NCI-H748 (cell line): ENCODE measurements around the gene WASF3.

ENCODE experiments used
- DNase-seq: peaks from one replicate; lab custom pipeline; 2025; ENCODE audit not compliant: unreplicated experiment; lab: John Stamatoyannopoulos, UW

The WASF3 gene

DNA sequence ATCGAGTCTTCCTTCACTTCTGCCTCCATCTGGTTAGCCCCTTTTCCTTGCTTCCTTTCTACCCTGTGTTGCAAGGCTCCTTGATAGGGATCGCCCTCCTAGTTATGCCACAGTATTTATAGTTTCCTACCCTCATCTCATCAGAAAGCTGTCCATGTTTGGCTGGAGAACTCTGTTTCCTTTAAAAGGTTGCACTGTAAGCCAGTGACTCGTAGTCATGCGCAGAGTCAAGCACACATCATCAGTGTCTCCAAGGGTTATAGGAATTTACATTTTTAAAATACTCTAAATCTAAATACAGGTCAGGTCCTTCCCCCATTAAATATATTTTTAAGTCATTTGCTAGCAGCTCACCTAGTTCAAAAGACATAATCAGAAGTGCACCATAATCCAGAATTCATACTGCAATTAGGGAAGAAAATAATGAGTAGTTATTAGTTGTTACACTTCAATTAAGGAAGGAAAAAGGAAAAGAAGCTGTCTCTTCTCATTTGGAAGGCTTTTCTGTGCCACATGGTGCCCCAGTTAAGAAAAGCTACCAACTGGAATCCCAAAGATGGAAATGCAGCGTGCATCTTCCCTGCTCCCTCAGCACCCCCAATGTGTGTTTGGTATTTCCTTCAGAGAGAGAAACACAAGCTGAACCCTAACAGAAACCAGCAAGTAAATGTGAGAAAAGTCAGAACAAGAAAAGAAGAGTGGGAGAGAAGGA lies 122.1 kb downstream of the WASF3 start:
- no peak for DNase-seq

GRCh38 chr13:26680123-26680450 lies 122.6 kb downstream of the WASF3 start:
- peak; percentile 62 for DNase-seq

- no peak for DNase-seq
Observed at GRCh38 chr13:26680572-26680971, 123.1 kb downstream of the WASF3 start.

DNA sequence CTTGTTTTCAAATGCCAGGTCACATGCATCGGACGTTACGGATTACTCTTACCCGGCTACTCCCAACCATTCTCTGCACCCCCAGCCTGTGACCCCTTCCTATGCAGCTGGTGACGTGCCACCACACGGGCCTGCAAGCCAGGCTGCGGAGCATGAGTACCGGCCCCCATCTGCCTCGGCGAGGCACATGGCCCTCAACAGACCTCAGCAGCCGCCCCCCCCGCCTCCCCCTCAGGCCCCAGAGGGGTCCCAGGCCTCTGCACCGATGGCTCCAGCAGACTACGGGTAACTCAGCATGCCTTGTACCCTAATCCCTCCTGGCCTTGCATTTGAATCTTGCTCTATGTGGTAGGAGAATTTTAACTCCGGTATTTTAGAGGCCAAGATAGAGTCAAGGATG lies 123.6 kb downstream of the WASF3 start:
- DNase-seq = no peak

GRCh38 chr13:26682606-26683005 lies 125.1 kb downstream of the WASF3 start:
- DNase-seq = no peak

- DNase-seq = no peak
Observed at GRCh38 chr13:26685606-26686005, 128.1 kb downstream of the WASF3 start.

DNA sequence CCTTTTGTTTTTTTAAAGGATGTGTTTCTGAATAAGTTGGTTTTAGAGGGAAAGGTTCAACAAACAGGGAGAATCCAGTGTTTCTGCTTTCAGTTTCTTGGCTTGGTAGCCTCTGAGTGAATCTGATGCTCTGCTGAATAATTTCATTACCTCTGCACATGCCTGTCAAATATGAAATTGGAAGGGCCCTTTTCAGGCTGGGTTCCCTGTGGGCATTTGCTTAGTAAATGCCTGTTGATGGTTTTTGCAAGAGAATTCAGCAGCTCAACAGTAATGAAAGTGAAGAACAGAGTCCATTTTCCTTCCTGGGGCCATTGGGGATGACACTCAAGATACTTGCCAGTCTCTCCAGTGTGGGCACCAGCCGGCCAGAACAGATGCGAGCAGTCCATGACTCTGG lies 128.8 kb downstream of the WASF3 start:
- DNase-seq = no peak

DNA sequence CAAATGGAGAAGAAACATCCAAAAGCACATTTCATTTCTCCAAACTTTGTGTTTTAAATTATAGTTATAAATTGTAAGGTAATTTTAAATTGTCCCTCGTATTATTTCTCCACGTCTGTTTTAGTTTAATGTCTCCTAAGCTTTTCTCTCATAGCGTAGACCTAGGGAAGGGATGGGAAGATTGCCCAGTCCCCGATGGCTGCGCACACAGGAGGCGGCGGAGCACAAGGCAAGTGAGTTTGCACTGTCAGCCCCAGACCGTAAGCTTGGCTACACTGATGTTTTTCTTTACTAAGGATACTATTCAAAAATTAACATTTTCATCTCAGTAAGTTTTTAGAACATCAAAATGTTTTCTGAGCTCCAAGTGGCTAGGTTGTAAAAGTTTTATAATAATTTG lies 130.8 kb downstream of the WASF3 start:
- DNase-seq = no peak

DNA sequence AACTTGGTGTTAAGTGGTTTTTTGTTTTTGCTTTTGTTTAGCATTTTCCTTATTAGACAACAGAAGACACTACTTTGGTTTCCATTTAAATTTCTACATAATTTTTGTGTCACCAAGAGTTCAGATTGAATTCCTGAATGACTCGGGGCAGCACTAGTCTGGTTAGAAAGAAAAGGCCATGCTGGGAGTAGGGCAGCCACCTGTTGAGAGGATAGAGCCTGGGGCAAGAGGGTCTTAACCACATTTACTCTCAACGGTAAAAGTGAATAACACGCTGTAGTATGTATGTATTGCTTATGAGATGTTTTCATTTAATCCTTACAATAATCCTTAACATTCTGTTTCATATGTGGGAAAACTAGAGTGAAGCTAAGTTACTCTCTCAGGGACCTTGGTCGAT lies 131.5 kb downstream of the WASF3 start:
- DNase-seq = no peak

- DNase-seq = no peak
Observed at GRCh38 chr13:26693749-26694463, 136.4 kb downstream of the WASF3 start.

DNA sequence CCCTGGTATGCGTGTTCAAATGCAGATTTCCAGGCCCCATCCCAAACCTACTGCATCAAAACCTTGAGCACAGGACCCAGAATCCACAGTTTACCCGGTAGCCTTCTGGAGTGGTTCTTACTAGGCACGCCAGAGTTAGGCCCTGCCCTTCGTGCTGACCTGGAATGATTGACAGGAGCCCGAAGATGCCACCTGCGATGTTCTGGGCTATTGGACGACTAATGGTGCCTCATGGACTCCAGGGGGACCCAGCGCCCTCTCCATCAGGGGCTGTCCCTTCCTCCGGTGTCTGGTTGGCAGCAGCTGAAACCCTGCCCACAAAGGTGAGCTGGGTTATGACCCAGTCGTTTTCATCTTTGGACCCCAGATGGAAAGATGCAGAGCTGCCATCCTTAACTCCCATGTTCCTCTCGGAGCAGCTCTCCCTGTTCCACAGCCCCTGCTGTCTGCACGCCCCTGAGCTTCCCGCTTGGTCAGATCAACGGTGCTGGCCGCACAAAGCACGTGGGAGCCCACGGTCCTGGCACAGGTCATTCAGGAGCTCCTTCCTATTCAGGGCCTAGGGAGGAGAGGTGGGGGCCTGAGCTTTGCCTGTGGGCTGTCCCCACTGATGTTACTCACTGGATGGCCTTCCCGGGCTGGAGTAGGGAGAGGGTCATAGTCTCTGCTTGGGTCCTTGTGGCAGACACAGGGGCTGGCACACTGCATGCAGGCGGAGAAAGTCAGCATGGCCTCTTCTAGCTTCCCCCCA lies 137.3 kb downstream of the WASF3 start:
- no peak for DNase-seq

GRCh38 chr13:26695360-26695705 lies 137.8 kb downstream of the WASF3 start:
- DNase-seq = no peak

- no peak for DNase-seq
Observed at GRCh38 chr13:26695891-26696311, 138.4 kb downstream of the WASF3 start.

DNA sequence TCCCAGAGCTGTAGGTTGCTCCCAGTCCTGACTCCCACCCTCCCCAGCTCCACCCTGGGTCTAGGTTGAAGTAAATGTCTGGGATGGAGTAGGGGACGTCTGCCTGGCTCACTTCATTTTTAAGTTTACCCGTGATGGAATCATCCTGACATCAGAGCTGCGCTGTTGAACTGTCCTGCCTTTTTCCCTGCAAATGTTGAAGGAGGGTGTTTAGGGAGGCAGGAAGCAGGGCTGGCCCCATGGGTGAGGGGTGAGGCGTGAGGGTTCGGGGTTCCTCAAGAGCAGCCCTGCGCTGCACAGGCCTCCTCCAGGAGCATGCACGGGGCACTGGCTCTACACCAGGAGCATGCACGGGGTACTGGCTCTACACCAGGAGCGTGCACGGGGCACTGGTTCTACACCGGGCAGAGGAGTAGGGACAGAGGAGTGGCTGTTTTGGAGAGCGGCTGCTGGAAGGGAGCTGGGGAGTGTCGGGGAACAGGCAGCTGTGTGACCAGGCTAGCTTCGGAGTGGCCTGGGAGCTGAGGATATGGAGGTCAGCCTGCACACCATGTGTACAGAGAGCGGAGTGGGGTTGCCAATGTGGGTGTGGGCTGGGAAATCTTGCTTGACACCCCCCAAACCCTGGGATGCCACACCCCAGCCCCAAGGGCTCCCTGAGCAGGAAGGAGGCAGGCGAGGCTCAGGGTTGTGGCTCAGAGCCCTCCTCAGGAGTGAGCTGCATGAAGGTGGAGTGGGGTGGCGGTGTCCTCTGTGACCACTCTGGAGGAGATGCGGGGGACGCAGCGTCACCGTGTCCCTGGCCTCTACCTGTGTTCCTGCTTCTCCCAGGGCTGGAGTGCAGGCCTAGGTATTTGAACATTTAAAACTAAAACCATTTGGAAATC lies 139.8 kb downstream of the WASF3 start:
- DNase-seq = no peak

DNA sequence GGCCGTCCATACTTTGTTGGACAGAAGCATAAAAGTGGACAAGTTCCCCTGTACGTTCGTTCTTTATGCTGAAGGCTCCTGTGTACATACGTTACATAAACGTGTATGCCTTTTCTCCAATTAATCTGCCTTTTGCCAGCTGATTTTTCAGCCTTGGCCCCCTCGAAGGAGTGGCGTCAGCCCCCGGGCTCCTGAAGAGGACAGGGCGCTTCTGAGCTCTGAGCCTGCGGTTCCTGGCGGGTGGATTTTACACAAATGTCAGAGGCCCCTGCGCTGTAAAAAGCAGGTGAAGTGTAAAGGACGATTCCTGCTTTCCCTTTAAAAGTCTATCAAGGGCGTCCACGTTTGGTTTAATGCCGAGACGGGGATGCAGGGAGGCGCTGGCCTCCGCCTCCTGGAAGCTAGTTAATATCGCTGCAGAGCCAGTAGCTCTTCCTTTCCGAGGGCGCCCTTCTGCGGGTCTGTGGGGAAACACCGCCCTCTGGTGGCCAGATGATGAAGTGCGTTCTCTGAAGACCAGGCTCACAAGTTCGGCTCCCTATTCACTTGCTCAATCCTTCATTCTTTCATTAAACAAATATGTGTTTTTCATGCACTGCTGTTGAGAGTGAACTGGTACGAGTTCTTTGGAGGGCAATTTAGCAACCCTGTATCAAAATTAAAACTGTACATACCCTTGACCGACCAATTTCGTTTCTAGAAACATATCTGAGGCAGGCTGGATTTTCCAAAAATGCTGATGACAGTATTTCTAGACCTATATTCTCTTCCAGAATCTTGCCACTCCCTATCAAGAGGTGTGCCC lies 141.1 kb downstream of the WASF3 start:
- DNase-seq = peak; percentile 90

GRCh38 chr13:26699197-26699490 lies 141.7 kb downstream of the WASF3 start:
- DNase-seq = no peak

DNA sequence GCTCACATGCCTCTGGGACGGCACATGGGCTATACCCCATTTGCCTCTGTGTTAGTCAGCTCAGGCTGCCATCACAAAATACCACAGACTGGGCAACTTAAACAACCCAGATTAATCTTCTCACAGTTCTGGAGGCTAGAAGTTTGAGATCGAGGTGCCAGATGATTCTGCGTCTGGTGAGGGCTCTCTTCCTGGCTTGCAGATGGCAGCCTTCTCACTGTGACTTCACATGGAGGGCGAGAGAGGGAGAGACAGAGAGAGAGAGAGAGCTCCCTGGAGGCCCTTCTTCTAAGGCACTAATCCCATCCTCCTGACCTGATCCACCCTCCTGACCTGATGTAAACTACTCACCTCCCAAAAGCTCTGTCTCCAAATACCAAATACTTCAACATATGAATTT lies 148.1 kb downstream of the WASF3 start:
- DNase-seq = no peak

DNA sequence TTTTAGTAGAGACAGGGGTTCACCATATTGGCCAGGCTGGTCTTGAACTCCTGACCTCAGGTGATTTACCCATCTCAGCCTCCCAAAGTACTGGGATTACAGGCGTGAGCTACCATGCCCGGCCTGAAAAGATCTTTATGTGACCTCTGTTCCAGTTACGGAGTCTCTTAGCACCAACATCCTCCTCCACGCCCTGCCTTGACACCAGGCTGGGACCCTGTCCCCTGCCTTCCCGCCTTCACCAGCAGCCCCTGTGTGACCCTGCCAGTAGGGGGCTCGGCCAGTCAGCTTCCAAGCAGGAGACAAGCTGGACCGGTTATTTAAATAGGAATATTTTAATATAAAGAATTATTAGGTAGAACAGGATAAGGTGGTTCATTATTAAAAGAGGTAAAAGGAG lies 148.9 kb downstream of the WASF3 start:
- no peak for DNase-seq

- peak; percentile 89 for DNase-seq
Observed at GRCh38 chr13:26707122-26708006, 149.9 kb downstream of the WASF3 start.

DNA sequence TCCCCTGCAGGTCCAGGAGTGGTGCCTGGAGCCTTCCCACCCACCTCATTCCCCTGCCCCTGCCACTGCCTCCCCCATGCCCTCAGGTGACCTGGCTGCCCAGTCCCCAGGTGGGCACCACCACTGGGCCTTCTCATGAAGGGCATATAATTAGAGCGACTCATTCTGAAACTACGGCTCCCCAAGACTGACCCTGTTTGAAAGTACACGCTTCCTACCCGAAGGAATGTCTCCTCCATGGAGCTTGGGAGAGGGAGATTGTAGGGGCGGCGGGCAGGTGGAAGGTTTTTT lies 150.5 kb downstream of the WASF3 start:
- DNase-seq = no peak
